HCT116 (cell line): ENCODE data around the gene SETD1A.

ENCODE experiments used
- EGR1 ChIP-seq: IDR thresholded peaks from 2 replicates; pipeline ENCODE4 v1.6.1; 2012; ENCODE audit warnings: low read depth
- ELF1 ChIP-seq: IDR thresholded peaks from 2 replicates; pipeline ENCODE4 v1.6.1; 2012; ENCODE audit warnings: low read depth, borderline replicate concordance
- EZH2 ChIP-seq: fragments of 200-600 bp; sonication (generic); IDR thresholded peaks from 2 replicates; pipeline ENCODE4 v1.6.1; 2017; ENCODE audit warnings: antibody characterized with exemption, mixed run types
- FOSL1 ChIP-seq: IDR thresholded peaks from 2 replicates; pipeline ENCODE4 v1.6.1; 2012; ENCODE audit warnings: low read depth
- POLR2A ChIP-seq: IDR thresholded peaks from 2 replicates; pipeline ENCODE4 v1.7.0; 2011; ENCODE audit warnings: borderline replicate concordance; ENCODE audit not compliant: insufficient read depth, insufficient read length; ENCODE audit errors: extremely low read depth
- POLR2AphosphoS5 ChIP-seq: IDR thresholded peaks from 2 replicates; pipeline ENCODE4 v1.6.1; 2011; ENCODE audit warnings: mild to moderate bottlenecking, low read depth, low read length, moderate library complexity
- SIN3A ChIP-seq: IDR thresholded peaks from 2 replicates; pipeline ENCODE4 v1.6.1; 2012; ENCODE audit warnings: low read depth
- SP1 ChIP-seq: IDR thresholded peaks from 2 replicates; pipeline ENCODE4 v1.6.1; 2012; ENCODE audit warnings: low read depth
- TCF7L2 ChIP-seq: IDR thresholded peaks from 2 replicates; pipeline ENCODE4 v1.7.0; 2011; ENCODE audit warnings: borderline replicate concordance, inconsistent platforms; ENCODE audit not compliant: insufficient read depth, insufficient read length; ENCODE audit errors: extremely low read depth
- YY1 ChIP-seq: IDR thresholded peaks from 2 replicates; pipeline ENCODE4 v1.6.1; 2011; ENCODE audit warnings: low read length, low read depth, moderate library complexity, mild to moderate bottlenecking; ENCODE audit not compliant: insufficient replicate concordance; ENCODE audit errors: extremely low read depth
- ZBTB33 ChIP-seq: IDR thresholded peaks from 2 replicates; pipeline ENCODE4 v1.6.1; 2011; ENCODE audit warnings: mild to moderate bottlenecking, low read length, moderate library complexity; ENCODE audit not compliant: insufficient replicate concordance; ENCODE audit errors: extremely low read depth
- ZNF274 ChIP-seq: fragments of 200-500 bp; sonication (Bioruptor generic); IDR thresholded peaks from 2 replicates; pipeline ENCODE4 v1.6.1; 2014; ENCODE audit warnings: mild to moderate bottlenecking, low read depth, low read length, inconsistent platforms
- TF ChIP-seq, protein P1 (sequence below), 3 experiments: fragments of 200-600 bp in 1 of 3; sonication (generic) in 1 of 3; IDR thresholded peaks in 2 of 3; conservative IDR thresholded peaks in 1 of 3; 2 replicates each; pipeline ENCODE4 v1.5.1; 2012 to 2017; ENCODE audit warnings: low read depth in 2 of 3, low read length in 2 of 3, antibody characterized with exemption in 1 of 3, borderline replicate concordance in 1 of 3, control low read depth in 1 of 3, mild to moderate bottlenecking in 1 of 3, mixed read lengths in 1 of 3, mixed run types in 1 of 3, moderate library complexity in 1 of 3; ENCODE audit not compliant: insufficient read depth in 1 of 3
- TF ChIP-seq, protein P2 (sequence below): IDR thresholded peaks from 2 replicates; pipeline ENCODE4 v1.6.1; 2012; ENCODE audit warnings: low read depth

- TF ChIP-seq EGR1 (no peak), SP1 (no peak), SIN3A (no peak), TCF7L2 (no peak), EZH2 (no peak), POLR2A (no peak), FOSL1 (no peak), POLR2AphosphoS5 (no peak), ZBTB33 (no peak), YY1 (no peak), ELF1 (no peak), ZNF274 (no peak)
- TF ChIP-seq, protein P1, sequence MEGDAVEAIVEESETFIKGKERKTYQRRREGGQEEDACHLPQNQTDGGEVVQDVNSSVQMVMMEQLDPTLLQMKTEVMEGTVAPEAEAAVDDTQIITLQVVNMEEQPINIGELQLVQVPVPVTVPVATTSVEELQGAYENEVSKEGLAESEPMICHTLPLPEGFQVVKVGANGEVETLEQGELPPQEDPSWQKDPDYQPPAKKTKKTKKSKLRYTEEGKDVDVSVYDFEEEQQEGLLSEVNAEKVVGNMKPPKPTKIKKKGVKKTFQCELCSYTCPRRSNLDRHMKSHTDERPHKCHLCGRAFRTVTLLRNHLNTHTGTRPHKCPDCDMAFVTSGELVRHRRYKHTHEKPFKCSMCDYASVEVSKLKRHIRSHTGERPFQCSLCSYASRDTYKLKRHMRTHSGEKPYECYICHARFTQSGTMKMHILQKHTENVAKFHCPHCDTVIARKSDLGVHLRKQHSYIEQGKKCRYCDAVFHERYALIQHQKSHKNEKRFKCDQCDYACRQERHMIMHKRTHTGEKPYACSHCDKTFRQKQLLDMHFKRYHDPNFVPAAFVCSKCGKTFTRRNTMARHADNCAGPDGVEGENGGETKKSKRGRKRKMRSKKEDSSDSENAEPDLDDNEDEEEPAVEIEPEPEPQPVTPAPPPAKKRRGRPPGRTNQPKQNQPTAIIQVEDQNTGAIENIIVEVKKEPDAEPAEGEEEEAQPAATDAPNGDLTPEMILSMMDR (IDR thresholded peaks at IDR 0.05 in 2 of 3, conservative IDR thresholded peaks at IDR 0.05 in 1 of 3; ENCODE audit: borderline replicate concordance in 1 of 3, insufficient read depth in 1 of 3, low read depth in 2 of 3, low read length in 2 of 3): no peak
- TF ChIP-seq, protein P2, sequence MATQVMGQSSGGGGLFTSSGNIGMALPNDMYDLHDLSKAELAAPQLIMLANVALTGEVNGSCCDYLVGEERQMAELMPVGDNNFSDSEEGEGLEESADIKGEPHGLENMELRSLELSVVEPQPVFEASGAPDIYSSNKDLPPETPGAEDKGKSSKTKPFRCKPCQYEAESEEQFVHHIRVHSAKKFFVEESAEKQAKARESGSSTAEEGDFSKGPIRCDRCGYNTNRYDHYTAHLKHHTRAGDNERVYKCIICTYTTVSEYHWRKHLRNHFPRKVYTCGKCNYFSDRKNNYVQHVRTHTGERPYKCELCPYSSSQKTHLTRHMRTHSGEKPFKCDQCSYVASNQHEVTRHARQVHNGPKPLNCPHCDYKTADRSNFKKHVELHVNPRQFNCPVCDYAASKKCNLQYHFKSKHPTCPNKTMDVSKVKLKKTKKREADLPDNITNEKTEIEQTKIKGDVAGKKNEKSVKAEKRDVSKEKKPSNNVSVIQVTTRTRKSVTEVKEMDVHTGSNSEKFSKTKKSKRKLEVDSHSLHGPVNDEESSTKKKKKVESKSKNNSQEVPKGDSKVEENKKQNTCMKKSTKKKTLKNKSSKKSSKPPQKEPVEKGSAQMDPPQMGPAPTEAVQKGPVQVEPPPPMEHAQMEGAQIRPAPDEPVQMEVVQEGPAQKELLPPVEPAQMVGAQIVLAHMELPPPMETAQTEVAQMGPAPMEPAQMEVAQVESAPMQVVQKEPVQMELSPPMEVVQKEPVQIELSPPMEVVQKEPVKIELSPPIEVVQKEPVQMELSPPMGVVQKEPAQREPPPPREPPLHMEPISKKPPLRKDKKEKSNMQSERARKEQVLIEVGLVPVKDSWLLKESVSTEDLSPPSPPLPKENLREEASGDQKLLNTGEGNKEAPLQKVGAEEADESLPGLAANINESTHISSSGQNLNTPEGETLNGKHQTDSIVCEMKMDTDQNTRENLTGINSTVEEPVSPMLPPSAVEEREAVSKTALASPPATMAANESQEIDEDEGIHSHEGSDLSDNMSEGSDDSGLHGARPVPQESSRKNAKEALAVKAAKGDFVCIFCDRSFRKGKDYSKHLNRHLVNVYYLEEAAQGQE: no peak
Measured at GRCh38 chr16:30963925-30964511, 6.5 kb downstream of the SETD1A start.
